GM19193 (cell line): ENCODE results near the gene PRKCB.

ENCODE experiments used
- POLR2A ChIP-seq: IDR thresholded peaks from 4 replicates; pipeline ENCODE4 v1.6.1; 2011; ENCODE audit not compliant: insufficient read depth, insufficient read length; ENCODE audit errors: extremely low read depth

The PRKCB gene

GRCh38 chr16:23953476-23953875, 117.7 kb downstream of the PRKCB start:
- TF ChIP-seq POLR2A = no peak

- no peak for TF ChIP-seq POLR2A
Observed at GRCh38 chr16:23955088-23955487, 119.3 kb downstream of the PRKCB start.

DNA sequence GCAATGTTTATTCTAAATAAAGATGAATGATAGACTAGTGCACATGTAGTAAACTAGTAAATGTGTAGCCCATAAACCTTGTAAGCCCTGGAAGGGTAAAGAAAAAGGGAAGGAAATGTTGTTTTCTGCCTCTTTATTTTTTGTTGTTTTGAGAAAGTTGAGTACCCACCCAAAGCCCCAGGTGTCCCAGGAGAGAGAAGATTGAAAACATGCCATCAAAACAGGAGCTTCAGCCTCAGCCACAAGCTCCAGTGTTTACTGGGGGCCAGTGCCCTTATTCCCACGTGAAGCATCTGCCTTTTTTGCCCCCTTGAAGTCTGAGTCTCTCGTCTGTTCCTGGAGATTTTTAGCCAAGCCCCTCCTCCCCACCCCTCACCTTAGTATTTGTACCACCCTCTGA, 121.5 kb downstream of the PRKCB start:
- no peak for TF ChIP-seq POLR2A

DNA sequence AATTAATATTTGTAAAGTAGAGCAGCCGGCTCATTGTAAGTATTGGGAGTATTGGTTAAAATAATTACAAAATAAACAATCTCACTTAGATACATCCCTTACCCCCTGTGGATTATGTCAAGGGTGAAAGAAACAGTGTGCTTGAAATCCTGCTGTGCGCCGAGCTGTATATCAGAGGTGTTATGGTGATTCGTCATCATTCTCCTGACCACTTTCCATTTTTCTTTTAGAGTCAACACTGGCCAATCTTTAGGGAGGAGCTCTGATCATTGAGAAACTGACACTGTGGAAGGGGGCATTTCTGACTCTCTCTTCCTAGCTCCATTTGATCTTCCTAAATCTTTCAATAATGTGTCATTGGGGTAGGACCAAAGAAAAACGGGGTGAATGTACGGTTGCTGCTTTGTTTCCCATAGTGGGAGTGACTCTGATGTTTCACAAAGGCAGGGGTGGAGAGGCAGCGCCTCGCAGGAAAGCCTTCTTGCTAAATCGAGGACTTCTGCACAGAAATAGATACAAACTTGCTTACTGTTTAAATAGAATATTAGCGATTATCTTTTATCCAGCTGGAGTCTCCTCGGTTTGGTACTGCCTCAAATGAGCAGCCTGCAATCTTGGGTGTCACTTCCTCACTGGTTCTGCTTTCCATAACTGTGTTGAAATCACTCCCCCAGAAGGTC, 123.4 kb downstream of the PRKCB start:
- no peak for TF ChIP-seq POLR2A

GRCh38 chr16:23959752-23960072, 123.9 kb downstream of the PRKCB start:
- TF ChIP-seq POLR2A = no peak

GRCh38 chr16:23960081-23960885, 124.5 kb downstream of the PRKCB start:
- TF ChIP-seq POLR2A = no peak

DNA sequence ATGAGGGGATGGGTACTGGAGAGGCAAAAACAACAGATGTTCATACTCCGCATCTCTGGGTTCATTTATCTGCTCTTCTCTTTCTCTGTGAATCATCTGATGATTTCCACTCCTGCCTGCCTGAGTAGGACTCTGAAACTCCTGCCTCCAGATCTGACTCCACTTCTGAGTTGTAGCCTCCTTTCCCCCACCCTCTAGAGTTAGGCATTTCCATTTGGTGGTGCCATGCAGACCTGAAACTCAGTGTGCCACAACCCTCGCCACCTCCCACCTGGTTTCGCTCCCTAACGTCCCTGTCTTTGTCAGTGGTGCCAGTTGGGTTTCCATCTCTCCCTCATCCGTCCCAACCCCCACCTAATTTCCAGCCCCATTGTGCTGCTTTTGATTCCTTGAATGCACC, 126.2 kb downstream of the PRKCB start:
- no peak for TF ChIP-seq POLR2A

DNA sequence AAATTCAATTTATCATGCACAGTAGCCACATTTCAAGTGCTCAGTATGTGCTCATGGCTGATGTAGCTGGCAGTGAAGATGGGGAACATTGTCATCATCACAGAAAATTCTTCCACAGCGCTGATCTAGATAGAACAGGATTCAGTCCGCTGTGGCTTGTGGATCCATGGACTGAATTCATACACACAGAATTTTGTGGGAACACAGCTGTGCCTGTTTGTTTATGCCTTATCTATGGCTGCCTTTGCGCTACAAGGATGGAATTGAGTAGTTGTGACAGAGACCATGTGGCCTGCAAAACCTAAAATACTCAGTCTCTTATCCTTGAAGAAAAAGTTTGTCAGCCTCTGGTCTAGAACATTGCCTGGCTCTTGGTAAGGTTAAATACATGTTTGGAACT, 128.4 kb downstream of the PRKCB start:
- TF ChIP-seq POLR2A = no peak

DNA sequence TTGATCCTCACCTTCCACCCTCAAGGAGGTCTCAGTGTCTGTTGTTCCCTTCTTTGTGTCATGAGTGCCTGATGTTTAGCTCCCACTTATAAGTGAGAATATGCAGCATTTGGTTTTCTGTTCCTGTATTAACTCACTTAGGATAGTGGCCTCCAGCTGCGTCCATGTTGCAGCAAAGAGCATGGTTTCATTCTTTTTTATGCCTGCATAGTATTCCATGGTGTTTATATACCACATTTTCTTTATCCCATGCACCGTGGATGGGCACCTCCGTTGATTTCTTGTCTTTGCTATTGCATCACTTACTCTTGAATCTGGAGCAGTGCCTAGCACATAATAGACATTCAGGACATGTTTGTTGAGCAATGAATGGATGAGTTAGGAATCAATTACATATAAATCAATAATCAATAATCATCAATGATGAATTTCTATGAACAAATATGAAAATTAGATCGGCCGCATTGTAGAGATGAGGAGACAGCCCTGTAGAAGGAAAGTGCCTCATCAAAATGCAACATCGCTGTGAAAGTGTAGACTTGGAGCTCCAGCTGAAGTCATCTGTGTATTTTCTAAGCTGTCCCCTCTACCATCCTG, 129.5 kb downstream of the PRKCB start:
- TF ChIP-seq POLR2A = no peak

DNA sequence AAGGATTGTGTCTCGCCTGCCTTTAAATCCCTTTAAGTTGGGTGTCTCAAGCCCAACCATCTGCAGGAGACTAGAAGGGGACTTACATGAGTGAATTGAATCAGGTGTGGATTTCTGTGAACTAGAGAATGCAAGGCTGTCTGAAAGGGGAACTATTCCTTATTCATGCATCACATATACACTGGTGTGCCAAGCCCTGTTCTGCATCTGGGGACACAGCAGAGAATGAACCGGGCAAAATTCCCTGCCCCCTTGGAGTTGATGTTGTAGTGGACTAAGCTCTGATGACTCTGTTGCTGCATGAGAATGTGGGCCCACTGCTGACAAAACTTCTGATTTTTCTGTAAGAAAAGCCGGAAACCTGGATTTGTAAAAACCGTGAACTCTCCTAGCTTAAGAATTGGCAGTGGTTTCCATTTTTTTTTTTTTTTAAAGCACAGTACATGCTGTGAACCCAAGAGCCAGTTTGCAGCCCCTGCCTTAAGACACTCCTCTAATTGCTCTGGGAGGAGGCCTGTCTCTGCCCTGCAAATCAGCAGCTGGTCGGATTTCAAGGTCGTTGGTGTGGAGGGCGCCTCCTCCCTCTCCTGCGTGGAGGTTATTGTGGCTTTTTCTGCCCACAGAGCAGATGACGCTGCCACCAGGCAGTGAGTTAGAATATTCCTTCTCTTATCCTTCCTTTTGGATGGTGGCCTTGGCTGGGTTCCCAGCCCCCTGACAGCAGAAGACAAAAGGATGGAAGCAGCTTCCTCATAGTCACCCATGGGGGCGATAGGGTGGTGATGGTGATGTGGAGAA, 131.0 kb downstream of the PRKCB start:
- TF ChIP-seq POLR2A = no peak

- TF ChIP-seq POLR2A = no peak
Observed at GRCh38 chr16:23967775-23968174, 132.0 kb downstream of the PRKCB start.

GRCh38 chr16:23968176-23968575, 132.4 kb downstream of the PRKCB start:
- TF ChIP-seq POLR2A = no peak

GRCh38 chr16:23969468-23970297, 133.9 kb downstream of the PRKCB start:
- no peak for TF ChIP-seq POLR2A

DNA sequence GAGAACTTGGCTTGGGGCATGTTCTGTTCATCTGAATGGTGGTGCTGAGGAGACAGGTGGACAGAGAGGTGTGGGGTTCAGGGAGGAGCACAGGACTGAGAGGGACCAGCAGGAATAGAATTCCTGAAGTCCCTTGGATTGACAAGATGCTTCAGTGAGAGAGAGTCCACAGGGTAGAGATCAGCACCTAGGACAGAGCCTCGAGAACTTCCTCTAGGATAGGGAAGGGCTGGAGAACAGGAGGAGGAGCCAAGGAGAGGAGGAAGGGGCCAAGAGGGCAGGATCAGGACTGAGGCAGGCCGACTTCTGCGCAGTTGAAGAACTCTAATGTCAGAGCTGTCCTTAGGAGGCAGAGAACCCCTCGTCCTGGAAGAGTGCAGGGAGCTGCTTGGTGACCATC, 138.4 kb downstream of the PRKCB start:
- TF ChIP-seq POLR2A = no peak

- TF ChIP-seq POLR2A = no peak
Observed at GRCh38 chr16:23975293-23975692, 139.5 kb downstream of the PRKCB start.

- no peak for TF ChIP-seq POLR2A
Observed at GRCh38 chr16:23976091-23976490, 140.3 kb downstream of the PRKCB start.
